Fibroblast of skin of back (primary cell): ENCODE results near the gene ABHD16A.
"Not testable (repeated sequence)": the region's sequence is repeated elsewhere in the genome, so short reads cannot be mapped to it uniquely, and the experiment has no call there.

Experiments used
- DNase-seq: peaks from one replicate; pipeline ENCODE4 v3.0.0-alpha.2; 2013

Gene ABHD16A

GRCh38 chr6:31713991-31714684, 11.0 kb upstream of the ABHD16A start:
- DNase-seq: no peak

- DNase-seq: no peak
These were observed 10.3 kb upstream of the ABHD16A start for GRCh38 chr6:31713465-31713864.

DNA sequence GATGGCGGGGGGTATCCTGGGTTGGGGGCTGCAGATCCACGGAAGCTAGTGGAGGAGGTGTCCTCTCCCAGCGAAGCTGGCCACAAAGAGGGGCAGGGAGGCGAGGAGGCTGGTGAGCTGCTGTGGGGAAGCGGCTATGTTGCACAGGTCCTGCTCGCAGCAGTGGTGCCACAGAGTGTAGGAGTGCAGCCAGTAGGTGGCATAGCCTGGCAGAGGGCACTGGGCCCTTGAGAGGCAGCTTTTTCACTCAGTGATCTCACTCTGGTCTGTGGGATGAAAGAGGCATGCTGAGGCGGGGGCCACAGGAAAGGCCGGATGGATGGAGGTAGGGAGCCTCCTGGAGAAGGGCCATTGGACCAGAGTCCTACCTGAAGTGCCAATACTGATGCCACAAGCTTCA, 9.2 kb upstream of the ABHD16A start:
- DNase-seq: no peak

GRCh38 chr6:31711233-31711632, 8.1 kb upstream of the ABHD16A start:
- DNase-seq: no peak

DNA sequence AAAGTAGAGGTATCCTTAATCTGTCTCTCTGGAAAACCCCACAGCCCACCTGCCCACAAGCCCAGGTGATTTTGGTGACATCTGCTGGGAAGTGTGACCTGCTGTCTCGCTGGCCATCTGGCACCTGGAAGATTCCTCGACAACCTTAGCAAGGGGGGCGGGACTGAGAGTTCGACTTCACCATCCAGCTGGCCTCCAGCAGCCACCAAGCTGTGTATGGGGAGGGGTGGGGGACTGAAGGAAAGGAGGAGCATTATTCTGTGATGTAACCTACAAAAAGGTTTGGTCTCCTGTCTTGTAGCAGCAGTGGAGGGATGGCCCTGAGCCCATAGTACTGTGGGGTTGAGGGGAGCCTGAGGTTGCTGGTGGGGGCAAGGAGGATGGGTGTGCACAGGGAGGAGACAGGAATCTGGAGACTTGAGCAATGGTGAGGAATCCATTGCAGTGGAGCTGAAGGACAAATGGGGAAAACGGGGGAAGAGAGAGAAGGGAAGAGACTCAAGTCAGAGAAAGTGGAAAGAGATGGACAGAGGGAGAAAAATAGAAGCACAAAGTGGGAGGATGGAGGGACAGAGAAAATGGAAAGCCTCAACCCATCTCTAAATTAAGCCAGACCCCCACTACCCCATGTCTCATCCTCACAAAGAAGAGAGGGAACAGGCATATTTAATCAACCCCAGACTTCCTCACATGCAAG, 7.5 kb upstream of the ABHD16A start:
- DNase-seq: no peak

GRCh38 chr6:31709157-31709556, 6.0 kb upstream of the ABHD16A start:
- not testable (repeated sequence) for DNase-seq

DNA sequence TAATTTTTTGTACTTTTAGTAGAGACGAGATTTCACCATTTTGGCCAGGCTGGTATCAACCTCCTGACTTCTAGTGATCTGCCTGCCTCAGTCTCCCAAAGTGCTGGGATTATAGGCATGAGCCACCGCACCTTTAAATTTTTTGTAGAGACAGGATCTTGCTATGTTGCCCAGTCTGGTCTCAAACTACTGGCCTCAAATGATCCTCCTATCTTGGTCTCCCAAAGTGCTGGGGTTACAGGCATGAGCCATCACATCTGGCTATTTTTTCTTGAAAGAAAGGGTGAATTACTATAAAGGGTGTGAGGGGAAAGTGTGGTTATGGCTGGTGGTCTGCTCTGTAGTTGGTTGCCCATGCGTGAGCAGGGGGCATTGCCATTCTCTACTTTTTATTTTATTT, 5.1 kb upstream of the ABHD16A start:
- DNase-seq: no peak

- no peak for DNase-seq
These were observed 4.6 kb upstream of the ABHD16A start for GRCh38 chr6:31707701-31708100.

- no peak for DNase-seq
These were observed 3.5 kb upstream of the ABHD16A start, which contains the start of gene LY6G6F for GRCh38 chr6:31706599-31706998. LY6G6F (plus strand) TSS chr6:31706866; CDS start chr6:31706907, 41 bp downstream.

DNA sequence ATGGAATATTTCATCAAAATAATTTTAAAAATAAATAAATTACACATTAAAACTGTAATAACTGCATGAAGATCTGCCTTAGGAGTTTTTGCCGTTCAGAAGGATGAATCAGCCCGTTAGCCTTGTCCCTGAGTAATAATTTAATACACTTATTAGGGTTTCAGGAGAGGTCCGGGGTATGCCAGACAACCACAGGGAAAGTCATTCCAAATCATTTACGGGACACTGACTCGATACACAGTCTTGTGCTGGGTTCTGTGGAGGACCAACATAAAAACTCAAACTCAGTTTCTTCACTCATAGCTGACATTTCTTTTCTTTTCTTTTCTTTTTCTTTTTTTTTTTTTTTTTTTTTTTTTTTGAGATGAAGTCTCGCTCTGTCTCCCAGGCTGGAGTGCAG, 2.8 kb upstream of the ABHD16A start:
- no peak for DNase-seq

DNA sequence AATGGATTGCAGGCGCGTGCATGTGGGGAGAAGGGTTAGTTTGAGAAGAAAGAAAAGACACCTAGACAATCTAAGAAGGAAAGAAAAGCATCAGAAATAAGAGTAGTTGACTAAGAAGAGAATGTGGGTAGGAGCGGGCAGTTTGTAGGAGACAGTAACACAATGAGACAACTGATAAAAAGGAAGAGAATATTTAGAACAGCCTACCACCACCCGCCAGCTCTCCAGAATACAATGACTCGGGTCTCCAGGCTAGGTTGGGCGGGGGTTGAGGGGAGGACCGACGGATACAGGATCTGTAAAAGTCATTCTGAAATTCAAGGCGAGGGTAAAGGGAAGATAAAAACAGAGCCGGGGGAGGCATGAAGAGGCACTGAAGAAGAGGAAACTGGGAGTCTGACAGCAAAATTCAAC, 712 bp downstream of the ABHD16A start:
- DNase-seq: no peak

DNA sequence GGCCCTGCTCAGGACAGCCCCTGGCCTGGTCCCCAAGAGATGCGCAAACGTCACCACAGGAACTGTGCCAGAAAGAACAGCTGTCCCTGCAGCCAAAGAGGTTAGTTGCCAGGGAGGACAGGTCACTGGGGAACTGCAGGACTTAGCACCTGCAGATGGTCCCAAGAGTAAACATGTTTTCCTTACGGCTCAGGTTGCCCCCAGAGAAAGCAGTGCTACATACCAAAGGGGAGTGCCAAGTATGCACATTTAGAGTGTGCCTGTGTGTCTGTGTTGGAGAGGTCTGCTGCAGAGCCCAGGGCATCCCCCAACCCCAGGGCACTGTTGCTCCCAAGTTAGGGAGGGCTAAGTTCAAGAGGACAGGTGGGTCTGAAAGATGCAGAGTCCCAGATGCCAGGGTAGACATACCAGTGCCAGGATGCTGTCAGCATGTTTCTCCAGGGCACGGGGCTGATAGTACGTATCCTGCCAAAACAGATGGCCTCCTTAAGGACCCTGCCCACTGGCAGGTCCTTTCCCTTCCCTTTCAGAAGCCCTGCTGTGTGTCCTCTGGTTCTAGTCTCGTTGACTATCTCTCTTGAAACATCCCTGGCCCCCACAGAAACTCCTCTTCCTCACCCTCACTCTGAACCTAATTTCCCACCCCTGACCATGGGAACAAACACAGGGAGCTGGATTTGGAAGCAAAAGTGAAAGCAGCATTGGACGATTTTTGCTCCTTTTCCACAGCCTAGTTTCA, 1.3 kb downstream of the ABHD16A start:
- DNase-seq: no peak

GRCh38 chr6:31700740-31701401, 2.3 kb downstream of the ABHD16A start:
- DNase-seq: no peak

DNA sequence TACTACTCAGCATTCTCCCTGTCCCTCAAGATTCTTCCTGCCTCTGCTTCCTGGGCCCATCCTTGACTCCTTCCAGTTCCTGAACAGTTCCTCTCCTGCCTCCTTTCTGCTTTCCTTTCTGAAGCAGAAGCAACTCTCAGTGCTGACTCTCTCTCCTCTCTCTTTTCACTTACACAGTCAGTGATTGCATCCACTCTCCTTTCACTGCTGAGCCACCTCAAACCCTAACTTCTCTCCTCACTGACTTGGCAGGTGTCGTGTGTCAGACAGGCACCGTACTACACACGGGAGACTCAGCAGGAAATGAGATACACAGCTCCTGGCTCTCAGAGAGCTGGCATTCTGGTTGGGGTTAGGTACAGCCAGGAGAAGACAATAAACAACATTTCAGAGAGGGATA, 5.6 kb downstream of the ABHD16A start:
- no peak for DNase-seq

GRCh38 chr6:31693535-31693934, 9.6 kb downstream of the ABHD16A start:
- no peak for DNase-seq

- no peak for DNase-seq
These were observed 10.2 kb downstream of the ABHD16A start for GRCh38 chr6:31692886-31693285.

DNA sequence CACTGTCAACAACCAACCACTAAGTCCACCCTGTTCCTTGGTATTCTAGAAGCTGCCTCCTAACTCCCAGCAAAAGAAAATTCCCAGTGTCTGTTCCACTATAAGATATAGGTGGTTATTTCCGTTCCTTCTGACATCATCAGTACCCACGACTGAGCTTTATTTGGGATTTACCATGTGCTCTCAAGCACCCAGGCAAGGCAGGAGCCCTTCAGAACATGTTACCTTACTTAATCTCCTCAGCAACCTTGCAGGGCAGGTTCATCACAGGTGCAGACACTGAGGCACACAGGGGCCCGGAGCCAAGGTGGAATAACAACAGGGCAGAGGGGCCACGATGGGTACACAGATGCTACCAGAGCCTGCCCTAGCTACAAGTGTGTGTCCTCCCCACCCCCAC, 10.8 kb downstream of the ABHD16A start:
- no peak for DNase-seq

- DNase-seq: no peak
These were observed 11.5 kb downstream of the ABHD16A start for GRCh38 chr6:31691564-31692108.

DNA sequence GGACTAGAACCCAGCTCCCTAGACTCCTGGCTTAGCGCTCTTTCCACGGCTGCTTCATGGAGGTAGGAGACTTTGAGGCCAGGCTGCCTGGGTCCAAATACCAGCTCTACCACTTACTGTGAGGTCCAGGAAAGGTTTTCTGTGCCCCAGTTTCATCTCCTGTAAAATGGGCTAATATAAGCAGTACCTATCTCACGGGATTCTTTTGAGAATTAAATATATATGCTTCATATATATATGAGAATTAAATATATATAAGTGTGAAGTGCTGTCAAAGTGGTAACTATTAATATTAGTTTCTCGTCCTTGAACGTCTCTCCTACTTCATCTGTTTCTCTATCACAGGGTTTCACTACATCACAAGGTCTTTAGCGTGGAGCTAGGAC, 12.1 kb downstream of the ABHD16A start:
- DNase-seq: no peak

GRCh38 chr6:31690231-31691077, 12.7 kb downstream of the ABHD16A start:
- DNase-seq: no peak

- no peak for DNase-seq
These were observed 13.6 kb downstream of the ABHD16A start for GRCh38 chr6:31689249-31690110.
